Fibroblast of lung (primary cell): ENCODE measurements around the gene DPH2. TPM values are rescaled to one million over a fixed set of nuclear protein-coding genes. Genes with fewer than 3 reads are reported as not detected.
A peak's percentile ranks its signal among the peaks of the same experiment; 100 is the strongest.

ENCODE experiments used
- DNase-seq, 2 donors: peaks; one replicate each; pipeline versions ENCODE4 v3.0.0 to v3.0.0-alpha.2; 2010; ENCODE audit warnings: low read depth in 2 of 2
- H2AFZ ChIP-seq: 2 replicates; pipeline ENCODE4 v1.5.1; 2012; ENCODE audit warnings: low read length, control low read depth, inconsistent platforms
- H3K27ac ChIP-seq: 2 replicates; pipeline ENCODE4 v1.5.1; 2011; ENCODE audit warnings: low read length, control low read depth; ENCODE audit not compliant: insufficient read depth
- H3K27me3 ChIP-seq: 2 replicates; pipeline ENCODE4 v1.5.1; 2011; ENCODE audit warnings: mild to moderate bottlenecking, low read length; ENCODE audit not compliant: control insufficient read depth, insufficient read depth
- H3K36me3 ChIP-seq: 2 replicates; pipeline ENCODE4 v1.5.1; 2011; ENCODE audit warnings: low read length; ENCODE audit not compliant: control insufficient read depth, insufficient read depth
- H3K4me1 ChIP-seq: 2 replicates; pipeline ENCODE4 v1.5.1; 2011; ENCODE audit warnings: low read length; ENCODE audit not compliant: control insufficient read depth, insufficient read depth; ENCODE audit errors: extremely low read depth
- H3K4me2 ChIP-seq: 2 replicates; pipeline ENCODE4 v1.5.1; 2011; ENCODE audit warnings: low read length, control low read depth; ENCODE audit not compliant: insufficient read depth; ENCODE audit errors: extremely low read depth
- H3K4me3 ChIP-seq, 4 experiments: fragments of 200-600 bp in 1 of 4; sonication (generic) in 1 of 4; replicated peaks in 1 of 4; 2 replicates each; pipeline ENCODE4 v1.5.1; 2011 to 2016; ENCODE audit warnings: low read length in 4 of 4, low read depth in 3 of 4, mild to moderate bottlenecking in 3 of 4, control low read depth in 2 of 4, inconsistent platforms in 1 of 4, mixed read lengths in 1 of 4; ENCODE audit not compliant: insufficient read depth in 1 of 4; ENCODE audit errors: control extremely low read depth in 1 of 4
- H3K79me2 ChIP-seq: 2 replicates; pipeline ENCODE4 v1.5.1; 2012; ENCODE audit warnings: mild to moderate bottlenecking, low read length, inconsistent platforms; ENCODE audit not compliant: control insufficient read depth, insufficient read depth
- H3K9ac ChIP-seq: 2 replicates; pipeline ENCODE4 v1.5.1; 2011; ENCODE audit warnings: mild to moderate bottlenecking, low read length, control low read depth; ENCODE audit not compliant: insufficient read depth
- H3K9me3 ChIP-seq: 2 replicates; pipeline ENCODE4 v1.5.1; 2012; ENCODE audit warnings: low read depth, low read length; ENCODE audit not compliant: control insufficient read depth, insufficient read depth
- H4K20me1 ChIP-seq: 2 replicates; pipeline ENCODE4 v1.5.1; 2011; ENCODE audit warnings: low read length; ENCODE audit not compliant: control insufficient read depth, insufficient read depth; ENCODE audit errors: extremely low read depth
- EZH2 ChIP-seq: IDR thresholded peaks from 2 replicates; pipeline ENCODE4 v1.5.1; 2012; ENCODE audit warnings: low read length, control low read depth, mild to moderate bottlenecking; ENCODE audit errors: missing control alignments
- polyA plus RNA-seq, 2 donors: library from polyadenylated mRNA; depleted of rRNA in 1 of 2; stranded (reverse) in 1 of 2; unstranded in 1 of 2; fragments of >200 nt; gene quantifications; 2 replicates each; pipeline ENCODE4 v1.2.1, GENCODE V29; 2011 to 2012; ENCODE audit warnings: missing spikeins in 1 of 2
- total RNA-seq: library from RNA; depleted of rRNA; stranded (reverse); fragments of >200 nt; gene quantifications from 2 replicates; pipeline ENCODE4 v1.2.1, GENCODE V29; 2014
- TF ChIP-seq, protein P1 (sequence below), 2 donors: IDR thresholded peaks in 1 of 2; conservative IDR thresholded peaks in 1 of 2; 1 replicate in 1 of 2; 2 replicates in 1 of 2; pipeline ENCODE4 v1.5.1; 2011 to 2012; ENCODE audit warnings: low read length in 2 of 2, control low read depth in 1 of 2, inconsistent platforms in 1 of 2, low read depth in 1 of 2, mild to moderate bottlenecking in 1 of 2

The DPH2 gene
- total and polyA plus RNA-seq, 2 donors (not counting 1 experiment from before 2014, with no cell fraction given), result 9.1 to 11.2 TPM

DNA sequence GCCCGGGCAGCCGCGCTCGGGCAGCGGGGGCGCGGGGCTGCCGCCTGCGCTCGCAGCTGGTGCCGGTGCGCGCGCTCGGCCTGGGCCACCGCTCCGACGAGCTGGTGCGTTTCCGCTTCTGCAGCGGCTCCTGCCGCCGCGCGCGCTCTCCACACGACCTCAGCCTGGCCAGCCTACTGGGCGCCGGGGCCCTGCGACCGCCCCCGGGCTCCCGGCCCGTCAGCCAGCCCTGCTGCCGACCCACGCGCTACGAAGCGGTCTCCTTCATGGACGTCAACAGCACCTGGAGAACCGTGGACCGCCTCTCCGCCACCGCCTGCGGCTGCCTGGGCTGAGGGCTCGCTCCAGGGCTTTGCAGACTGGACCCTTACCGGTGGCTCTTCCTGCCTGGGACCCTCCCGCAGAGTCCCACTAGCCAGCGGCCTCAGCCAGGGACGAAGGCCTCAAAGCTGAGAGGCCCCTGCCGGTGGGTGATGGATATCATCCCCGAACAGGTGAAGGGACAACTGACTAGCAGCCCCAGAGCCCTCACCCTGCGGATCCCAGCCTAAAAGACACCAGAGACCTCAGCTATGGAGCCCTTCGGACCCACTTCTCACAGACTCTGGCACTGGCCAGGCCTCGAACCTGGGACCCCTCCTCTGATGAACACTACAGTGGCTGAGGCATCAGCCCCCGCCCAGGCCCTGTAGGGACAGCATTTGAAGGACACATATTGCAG, 33.2 kb upstream of the DPH2 start:
- Histone ChIP-seq H3K9ac (no peak overlapping the region), H4K20me1 (no peaks in the 10 kb centered on the region), H3K27me3 (no peaks in the 10 kb centered on the region), H3K36me3 (no peaks in the 10 kb centered on the region), H3K27ac (no peak overlapping the region), H3K9me3 (no peaks in the 10 kb centered on the region), H3K4me1 (peaks cover 9% of the 10 kb centered on the region), H3K4me3 (peak overlapping the region in 2 of 4 experiments; percentile 6 to 33), H3K79me2 (no peaks in the 10 kb centered on the region), H2AFZ (no peak overlapping the region), H3K4me2 (no peak overlapping the region)
- DNase-seq, result peak; percentile 21 to 45
- TF ChIP-seq, protein P1, sequence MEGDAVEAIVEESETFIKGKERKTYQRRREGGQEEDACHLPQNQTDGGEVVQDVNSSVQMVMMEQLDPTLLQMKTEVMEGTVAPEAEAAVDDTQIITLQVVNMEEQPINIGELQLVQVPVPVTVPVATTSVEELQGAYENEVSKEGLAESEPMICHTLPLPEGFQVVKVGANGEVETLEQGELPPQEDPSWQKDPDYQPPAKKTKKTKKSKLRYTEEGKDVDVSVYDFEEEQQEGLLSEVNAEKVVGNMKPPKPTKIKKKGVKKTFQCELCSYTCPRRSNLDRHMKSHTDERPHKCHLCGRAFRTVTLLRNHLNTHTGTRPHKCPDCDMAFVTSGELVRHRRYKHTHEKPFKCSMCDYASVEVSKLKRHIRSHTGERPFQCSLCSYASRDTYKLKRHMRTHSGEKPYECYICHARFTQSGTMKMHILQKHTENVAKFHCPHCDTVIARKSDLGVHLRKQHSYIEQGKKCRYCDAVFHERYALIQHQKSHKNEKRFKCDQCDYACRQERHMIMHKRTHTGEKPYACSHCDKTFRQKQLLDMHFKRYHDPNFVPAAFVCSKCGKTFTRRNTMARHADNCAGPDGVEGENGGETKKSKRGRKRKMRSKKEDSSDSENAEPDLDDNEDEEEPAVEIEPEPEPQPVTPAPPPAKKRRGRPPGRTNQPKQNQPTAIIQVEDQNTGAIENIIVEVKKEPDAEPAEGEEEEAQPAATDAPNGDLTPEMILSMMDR (conservative IDR thresholded peaks at IDR 0.05 in 1 of 2, IDR thresholded peaks at IDR 0.05 in 1 of 2; ENCODE audit: low read depth in 1 of 2, low read length in 2 of 2), result peak in 1 of 2 donors; percentile 7
- no peak for TF ChIP-seq EZH2

DNA sequence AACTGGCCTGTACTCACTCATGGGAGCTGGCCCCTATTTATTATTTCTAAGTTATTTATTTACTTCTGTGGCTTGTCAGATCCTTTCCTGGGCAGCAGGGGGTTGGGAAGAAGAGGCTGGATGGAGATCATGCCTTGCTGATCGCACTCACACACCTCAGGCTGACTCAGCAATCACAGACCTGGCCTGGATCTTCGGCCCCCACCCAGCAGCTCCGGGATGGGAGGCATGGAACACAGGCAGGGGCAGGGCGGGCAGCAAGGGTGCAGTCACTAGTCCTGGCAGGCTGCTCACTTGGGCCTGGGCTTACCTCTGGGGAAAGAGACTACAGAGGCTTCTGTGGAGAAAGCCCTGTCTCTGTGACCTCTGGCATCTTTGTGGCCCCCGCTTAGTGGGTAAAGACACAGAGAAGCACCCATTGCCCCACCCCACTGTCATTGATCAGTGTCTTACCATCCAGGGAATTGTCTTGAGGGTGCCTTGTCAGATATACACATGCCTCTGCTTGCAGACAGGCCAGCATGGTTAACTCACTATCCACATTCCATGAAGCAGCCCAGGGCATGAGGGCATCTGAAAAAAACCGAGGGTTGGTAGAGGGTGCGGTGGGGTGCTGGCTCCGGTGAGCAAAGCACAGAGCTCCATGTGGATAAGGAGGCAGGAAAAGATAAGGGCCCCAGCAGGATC, 32.5 kb upstream of the DPH2 start:
- Histone ChIP-seq H4K20me1 (no peaks in the 10 kb centered on the region), H2AFZ (no peak overlapping the region), H3K27ac (no peak overlapping the region), H3K27me3 (no peaks in the 10 kb centered on the region), H3K9ac (no peak overlapping the region), H3K4me2 (no peak overlapping the region), H3K4me3 (no peak overlapping the region), H3K36me3 (no peaks in the 10 kb centered on the region), H3K79me2 (no peaks in the 10 kb centered on the region), H3K4me1 (peaks cover 9% of the 10 kb centered on the region), H3K9me3 (no peaks in the 10 kb centered on the region)
- TF ChIP-seq EZH2, result no peak
- TF ChIP-seq, protein P1 (conservative IDR thresholded peaks at IDR 0.05 in 1 of 2, IDR thresholded peaks at IDR 0.05 in 1 of 2; ENCODE audit: low read depth in 1 of 2, low read length in 2 of 2), result no peak
- DNase-seq, result no peak

DNA sequence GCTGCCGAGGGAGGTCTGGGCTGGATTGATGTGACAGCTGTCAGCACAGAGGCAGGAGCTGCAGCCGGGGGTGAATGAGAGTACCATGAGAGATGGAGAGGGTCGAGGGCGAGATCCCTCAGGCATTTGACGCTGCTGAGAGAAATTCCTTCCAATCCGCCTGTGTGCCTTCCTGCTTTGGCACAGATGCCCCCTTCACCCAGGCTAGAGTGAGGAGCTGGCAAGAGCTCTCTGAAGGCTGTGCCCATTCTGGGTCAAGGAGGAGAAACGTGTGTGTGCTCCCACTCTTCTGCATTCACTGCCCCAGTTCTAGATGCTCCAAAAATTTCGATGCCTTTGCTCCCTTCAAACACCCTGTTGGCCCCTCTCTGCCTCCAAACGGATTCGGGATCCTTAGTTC, 31.4 kb upstream of the DPH2 start:
- Histone ChIP-seq H2AFZ (no peak overlapping the region), H3K27me3 (no peaks in the 10 kb centered on the region), H3K79me2 (no peaks in the 10 kb centered on the region), H3K4me3 (no peak overlapping the region), H3K9ac (no peak overlapping the region), H3K4me2 (no peak overlapping the region), H3K27ac (no peak overlapping the region), H3K4me1 (no peaks in the 10 kb centered on the region), H3K9me3 (no peaks in the 10 kb centered on the region), H4K20me1 (no peaks in the 10 kb centered on the region), H3K36me3 (no peaks in the 10 kb centered on the region)
- TF ChIP-seq, protein P1 (conservative IDR thresholded peaks at IDR 0.05 in 1 of 2, IDR thresholded peaks at IDR 0.05 in 1 of 2; ENCODE audit: low read depth in 1 of 2, low read length in 2 of 2), result no peak
- TF ChIP-seq EZH2, result no peak
- no peak for DNase-seq
